ENCODE measurements around the gene SYPL2. TPM values are rescaled to one million over a fixed set of nuclear protein-coding genes. Genes with fewer than 3 reads are reported as not detected.
A peak's percentile ranks its signal among the peaks of the same experiment; 100 is the strongest.
"Not testable (repeated sequence)": the region's sequence is repeated elsewhere in the genome, so short reads cannot be mapped to it uniquely, and the experiment has no call there.

Gene SYPL2
- not detected for total RNA-seq

- no peak for DNase-seq
Observed at GRCh38 chr1:109466452-109467300, at the start of gene SYPL2. SYPL2 (plus strand) TSS chr1:109466546; CDS start chr1:109466844, 298 bp downstream.

GRCh38 chr1:109423498-109423897 lies 42.8 kb upstream of the SYPL2 start:
- DNase-seq = no peak

- peak; percentile 42 for DNase-seq
Observed at GRCh38 chr1:109425391-109426280, 40.7 kb upstream of the SYPL2 start.

GRCh38 chr1:109426281-109427170 lies 39.8 kb upstream of the SYPL2 start, which contains the start of gene PSMA5:
PSMA5 (minus strand) TSS chr1:109426448; CDS start chr1:109426330, 118 bp downstream.
- peak; percentile 93 for DNase-seq

- no peak for DNase-seq
Observed at GRCh38 chr1:109427171-109427467, 39.2 kb upstream of the SYPL2 start.

- no peak for DNase-seq
Observed at GRCh38 chr1:109432336-109432735, 34.0 kb upstream of the SYPL2 start.

GRCh38 chr1:109433322-109433721 lies 33.0 kb upstream of the SYPL2 start:
- DNase-seq = no peak

GRCh38 chr1:109434484-109434883 lies 31.9 kb upstream of the SYPL2 start:
- DNase-seq = no peak

GRCh38 chr1:109438798-109439297 lies 27.5 kb upstream of the SYPL2 start:
- DNase-seq = no peak

- no peak for DNase-seq
Observed at GRCh38 chr1:109441069-109441468, 25.3 kb upstream of the SYPL2 start.

- DNase-seq = no peak
Observed at GRCh38 chr1:109443476-109443875, 22.9 kb upstream of the SYPL2 start.

- no peak for DNase-seq
Observed at GRCh38 chr1:109444346-109444745, 22.0 kb upstream of the SYPL2 start.

GRCh38 chr1:109445949-109446695 lies 20.2 kb upstream of the SYPL2 start:
- DNase-seq = not testable (repeated sequence)

GRCh38 chr1:109447524-109447923 lies 18.8 kb upstream of the SYPL2 start:
- no peak for DNase-seq

GRCh38 chr1:109454497-109455133 lies 11.7 kb upstream of the SYPL2 start:
- DNase-seq = no peak

- no peak for DNase-seq
Observed at GRCh38 chr1:109457819-109458218, 8.5 kb upstream of the SYPL2 start.

- DNase-seq = no peak
Observed at GRCh38 chr1:109466125-109466451, 258 bp upstream of the SYPL2 start.

GRCh38 chr1:109467301-109467777 lies 993 bp downstream of the SYPL2 start:
- DNase-seq = no peak

GRCh38 chr1:109468061-109468460 lies 1.7 kb downstream of the SYPL2 start:
- no peak for DNase-seq

GRCh38 chr1:109468903-109469302 lies 2.6 kb downstream of the SYPL2 start:
- DNase-seq = no peak

- DNase-seq = no peak
Observed at GRCh38 chr1:109470245-109470644, 3.9 kb downstream of the SYPL2 start.
